IgD-negative memory B cell (primary cell): ENCODE results near the gene AMY1A. TPM values are rescaled to one million over a fixed set of nuclear protein-coding genes. Genes with fewer than 3 reads are reported as not detected.
"Not testable (repeated sequence)": the region's sequence is repeated elsewhere in the genome, so short reads cannot be mapped to it uniquely, and the experiment has no call there.

Experiments used
- H3K27ac Mint-ChIP-seq, 3 donors: one replicate each; pipeline ENCODE4 v1.8.0; 2020 to 2022; ENCODE audit warnings: mild to moderate bottlenecking in 3 of 3, mixed read lengths in 3 of 3, moderate library complexity in 1 of 3
- H3K27me3 Mint-ChIP-seq: one replicate; pipeline ENCODE4 v1.8.0; 2021; ENCODE audit warnings: mixed read lengths
- H3K36me3 Mint-ChIP-seq: one replicate; pipeline ENCODE4 v1.8.0; 2020; ENCODE audit warnings: mild to moderate bottlenecking, mixed read lengths
- H3K4me1 Mint-ChIP-seq, 3 donors: one replicate each; pipeline ENCODE4 v1.8.0; 2020 to 2022; ENCODE audit warnings: mixed read lengths in 3 of 3, mild to moderate bottlenecking in 1 of 3
- H3K4me3 Mint-ChIP-seq, 4 donors: one replicate each; pipeline ENCODE4 v1.8.0; 2020 to 2022; ENCODE audit warnings: mild to moderate bottlenecking in 4 of 4, mixed read lengths in 4 of 4, moderate library complexity in 3 of 4
- H3K9me3 Mint-ChIP-seq, 3 donors: one replicate each; pipeline ENCODE4 v1.8.0; 2020 to 2021; ENCODE audit warnings: mixed read lengths in 3 of 3, mild to moderate bottlenecking in 1 of 3
- polyA plus RNA-seq: library from polyadenylated mRNA; unstranded; fragments of 300-500 nt; fragmentation: Illumina TruSeq; gene quantifications from one replicate; pipeline ENCODE4 v1.2.3, GENCODE V29; 2021

AMY1A gene
- not detected for polyA plus RNA-seq

GRCh38 chr1:103655460-103655859, at the start of gene AMY1A:
Gene AMY1A (plus strand): TSS chr1:103655760. CDS start chr1:103656331, 571 bp downstream.
- not testable (repeated sequence) for H3K4me3 Mint-ChIP-seq, H3K9me3 Mint-ChIP-seq, H3K4me1 Mint-ChIP-seq, H3K36me3 Mint-ChIP-seq, H3K27me3 Mint-ChIP-seq, H3K27ac Mint-ChIP-seq

GRCh38 chr1:103616362-103616761, 39.2 kb upstream of the AMY1A start:
- H3K27ac Mint-ChIP-seq, result no peak overlapping the region

GRCh38 chr1:103616994-103617477, 38.5 kb upstream of the AMY1A start, which contains the start of gene AMY2A:
Gene AMY2A (plus strand): TSS chr1:103617427. CDS start chr1:103617441, 14 bp downstream.
- not testable (repeated sequence) for H3K4me1 Mint-ChIP-seq, H3K27ac Mint-ChIP-seq, H3K4me3 Mint-ChIP-seq, H3K36me3 Mint-ChIP-seq, H3K27me3 Mint-ChIP-seq, H3K9me3 Mint-ChIP-seq

More at GRCh38 chr1:103616362-103616761, 39.2 kb upstream of the AMY1A start:
- H3K4me3 Mint-ChIP-seq, result no peak overlapping the region
- no peaks in the 10 kb centered on the region for H3K36me3 Mint-ChIP-seq
- H3K27me3 Mint-ChIP-seq, result no peaks in the 10 kb centered on the region
- peaks cover 0 to 3% (median 3%) of the 10 kb centered on the region in 3 donors for H3K9me3 Mint-ChIP-seq
- no peaks in the 10 kb centered on the region for H3K4me1 Mint-ChIP-seq

- not testable (repeated sequence) for H3K4me3 Mint-ChIP-seq, H3K36me3 Mint-ChIP-seq, H3K9me3 Mint-ChIP-seq, H3K27ac Mint-ChIP-seq, H3K4me1 Mint-ChIP-seq, H3K27me3 Mint-ChIP-seq
Observed at GRCh38 chr1:103627436-103627835, 28.1 kb upstream of the AMY1A start.

GRCh38 chr1:103641194-103641593, 14.4 kb upstream of the AMY1A start:
- not testable (repeated sequence) for H3K4me3 Mint-ChIP-seq, H3K9me3 Mint-ChIP-seq, H3K36me3 Mint-ChIP-seq, H3K27ac Mint-ChIP-seq, H3K27me3 Mint-ChIP-seq, H3K4me1 Mint-ChIP-seq

GRCh38 chr1:103643908-103644307, 11.7 kb upstream of the AMY1A start:
- H3K9me3 Mint-ChIP-seq, H3K27me3 Mint-ChIP-seq, H3K36me3 Mint-ChIP-seq, H3K4me1 Mint-ChIP-seq, H3K27ac Mint-ChIP-seq, H3K4me3 Mint-ChIP-seq: not testable (repeated sequence)

GRCh38 chr1:103650305-103650704, 5.3 kb upstream of the AMY1A start:
- H3K4me1 Mint-ChIP-seq, H3K27ac Mint-ChIP-seq, H3K27me3 Mint-ChIP-seq, H3K36me3 Mint-ChIP-seq, H3K9me3 Mint-ChIP-seq, H3K4me3 Mint-ChIP-seq: not testable (repeated sequence)

- H3K4me1 Mint-ChIP-seq, H3K36me3 Mint-ChIP-seq, H3K27me3 Mint-ChIP-seq: not testable (repeated sequence)
Observed at GRCh38 chr1:103650889-103651288, 4.7 kb upstream of the AMY1A start.

GRCh38 chr1:103654133-103654532, 1.4 kb upstream of the AMY1A start:
- H3K27ac Mint-ChIP-seq, H3K27me3 Mint-ChIP-seq: not testable (repeated sequence)

More at GRCh38 chr1:103650889-103651288, 4.7 kb upstream of the AMY1A start:
- H3K27ac Mint-ChIP-seq, H3K4me3 Mint-ChIP-seq, H3K9me3 Mint-ChIP-seq: not testable (repeated sequence)

GRCh38 chr1:103676335-103676734, 20.8 kb downstream of the AMY1A start:
- not testable (repeated sequence) for H3K27ac Mint-ChIP-seq, H3K36me3 Mint-ChIP-seq, H3K4me3 Mint-ChIP-seq, H3K9me3 Mint-ChIP-seq, H3K27me3 Mint-ChIP-seq, H3K4me1 Mint-ChIP-seq

More at GRCh38 chr1:103654133-103654532, 1.4 kb upstream of the AMY1A start:
- H3K36me3 Mint-ChIP-seq, H3K4me3 Mint-ChIP-seq, H3K9me3 Mint-ChIP-seq, H3K4me1 Mint-ChIP-seq: not testable (repeated sequence)

- H3K4me1 Mint-ChIP-seq, H3K9me3 Mint-ChIP-seq, H3K27ac Mint-ChIP-seq, H3K27me3 Mint-ChIP-seq, H3K4me3 Mint-ChIP-seq, H3K36me3 Mint-ChIP-seq: not testable (repeated sequence)
Observed at GRCh38 chr1:103696110-103696509, 40.5 kb downstream of the AMY1A start, which contains the start of gene AMY1B. Gene AMY1B (minus strand): TSS chr1:103696210. CDS start chr1:103695639, 571 bp downstream.

GRCh38 chr1:103697430-103697829, 41.9 kb downstream of the AMY1A start:
- not testable (repeated sequence) for H3K27me3 Mint-ChIP-seq, H3K4me1 Mint-ChIP-seq, H3K36me3 Mint-ChIP-seq, H3K27ac Mint-ChIP-seq, H3K9me3 Mint-ChIP-seq, H3K4me3 Mint-ChIP-seq

- not testable (repeated sequence) for H3K27ac Mint-ChIP-seq, H3K4me1 Mint-ChIP-seq, H3K36me3 Mint-ChIP-seq, H3K9me3 Mint-ChIP-seq, H3K27me3 Mint-ChIP-seq, H3K4me3 Mint-ChIP-seq
Observed at GRCh38 chr1:103700669-103701068, 45.1 kb downstream of the AMY1A start.

- H3K9me3 Mint-ChIP-seq, H3K4me3 Mint-ChIP-seq, H3K36me3 Mint-ChIP-seq, H3K27ac Mint-ChIP-seq, H3K4me1 Mint-ChIP-seq, H3K27me3 Mint-ChIP-seq: not testable (repeated sequence)
Observed at GRCh38 chr1:103701256-103701655, 45.7 kb downstream of the AMY1A start.

GRCh38 chr1:103707670-103708069, 52.1 kb downstream of the AMY1A start:
- not testable (repeated sequence) for H3K36me3 Mint-ChIP-seq, H3K27me3 Mint-ChIP-seq, H3K9me3 Mint-ChIP-seq, H3K27ac Mint-ChIP-seq, H3K4me3 Mint-ChIP-seq, H3K4me1 Mint-ChIP-seq

- not testable (repeated sequence) for H3K4me3 Mint-ChIP-seq, H3K4me1 Mint-ChIP-seq, H3K36me3 Mint-ChIP-seq, H3K9me3 Mint-ChIP-seq, H3K27me3 Mint-ChIP-seq, H3K27ac Mint-ChIP-seq
Observed at GRCh38 chr1:103710381-103710780, 54.8 kb downstream of the AMY1A start.
